HepG2 (cell line): ENCODE data around the gene MC2R. TPM values are rescaled to one million over a fixed set of nuclear protein-coding genes. Genes with fewer than 3 reads are reported as not detected.

Experiments
- ARID5B ChIP-seq: IDR thresholded peaks from 2 replicates; pipeline ENCODE4 v1.4.0; 2020; ENCODE audit warnings: mild to moderate bottlenecking, missing genetic modification reagents
- FOXK2 ChIP-seq: fragments of 450-650 bp; IDR thresholded peaks from 2 replicates; pipeline ENCODE4 v1.6.1; 2016
- RBM22 ChIP-seq: fragments of 200-400 bp; formaldehyde crosslinking; optimal IDR thresholded peaks from 2 replicates; pipeline ENCODE3; 2017; ENCODE audit warnings: mild to moderate bottlenecking, low read length, moderate library complexity
- SKI ChIP-seq: fragments of 450-650 bp; IDR thresholded peaks from one replicate; pipeline ENCODE4 v1.6.1; 2018; ENCODE audit warnings: mild to moderate bottlenecking; ENCODE audit not compliant: partially characterized antibody
- ZBTB21 ChIP-seq: sonication (generic); formaldehyde crosslinking; IDR thresholded peaks from 2 replicates; pipeline ENCODE4 v1.4.0; 2020; ENCODE audit warnings: missing genetic modification reagents
- ZNF230 ChIP-seq: sonication (generic); formaldehyde crosslinking; IDR thresholded peaks from 2 replicates; pipeline ENCODE4 v1.4.0; 2020; ENCODE audit warnings: mild to moderate bottlenecking, missing genetic modification reagents
- ZNF318 ChIP-seq: sonication (generic); formaldehyde crosslinking; IDR thresholded peaks from 2 replicates; pipeline ENCODE4 v1.4.0; 2020; ENCODE audit warnings: mild to moderate bottlenecking, missing genetic modification reagents
- ZNF878 ChIP-seq: sonication (generic); formaldehyde crosslinking; IDR thresholded peaks from 2 replicates; pipeline ENCODE4 v1.8.1; 2023; ENCODE audit warnings: mild to moderate bottlenecking, missing genetic modification reagents, moderate library complexity
- polyA plus RNA-seq, 8 experiments: library from polyadenylated mRNA; depleted of rRNA in 3 of 8; stranded (reverse) in 7 of 8; unstranded in 1 of 8; fragments of >200 nt; fragmentation: Illumina TruSeq in 4 of 8; extraction: Trizol in 4 of 8; gene quantifications; 2 replicates each; pipeline versions ENCODE4 v1.2.1 to v1.2.3, GENCODE V29; 2011 to 2016; ENCODE audit warnings: low read depth in 4 of 8, missing spikeins in 1 of 8, mixed read lengths in 1 of 8; ENCODE audit not compliant: insufficient read depth in 1 of 8
- total RNA-seq, 5 experiments: library from RNA; depleted of rRNA; stranded (reverse); fragments of >200 nt; fragmentation: Illumina TruSeq; extraction: Trizol; gene quantifications; 2 replicates each; pipeline ENCODE4 v1.2.3, GENCODE V29; 2016; ENCODE audit warnings: low read depth in 1 of 5

Gene MC2R
- total and polyA plus RNA-seq, 2 of the 13 experiments (the other 11 are each of a cell fraction or from before 2014, with no cell fraction given), result not detected

GRCh38 chr18:13879937-13880336 lies 35.4 kb downstream of the MC2R start (continued):
- TF ChIP-seq ZNF318 (CRISPR knock-in tag) (no peak), RBM22 (no peak), ARID5B (CRISPR knock-in tag) (no peak), FOXK2 (no peak), SKI (no peak), ZBTB21 (CRISPR knock-in tag) (no peak), ZNF230 (CRISPR knock-in tag) (no peak), ZNF878 (no peak)
